GM23248 (cell line): Measurements from ENCODE around the gene RNF215.

ENCODE experiments used
- EZH2 ChIP-seq: fragments of 200-600 bp; sonication (generic); IDR thresholded peaks from 2 replicates; pipeline ENCODE4 v1.6.1; 2018; ENCODE audit warnings: antibody characterized with exemption, mild to moderate bottlenecking; ENCODE audit not compliant: insufficient read depth, poor library complexity, severe bottlenecking
- EZH2phosphoT487 ChIP-seq: fragments of 200-600 bp; sonication (generic); IDR thresholded peaks from 2 replicates; pipeline ENCODE4 v1.6.1; 2018; ENCODE audit warnings: antibody characterized with exemption, moderate library complexity, mild to moderate bottlenecking, low read depth; ENCODE audit not compliant: insufficient read depth

DNA sequence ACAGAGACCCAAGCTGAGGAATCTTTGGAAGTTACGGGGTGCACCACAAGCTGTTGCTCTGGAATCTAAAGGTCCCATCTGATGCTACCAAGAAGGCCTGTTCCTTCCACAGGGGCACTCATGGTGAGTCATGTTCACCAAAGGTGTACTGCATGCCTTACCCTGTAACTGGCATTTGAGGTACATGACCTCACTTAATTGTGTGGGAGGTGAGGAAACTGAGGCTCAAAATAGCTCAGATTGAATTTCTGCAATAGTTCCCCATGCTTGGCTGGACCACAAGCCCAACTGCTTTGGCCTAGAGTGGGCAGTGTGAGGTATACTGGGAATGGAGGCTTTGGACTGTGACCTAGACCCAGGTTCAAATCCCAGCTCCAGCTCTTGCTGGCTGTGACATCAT lies 46.6 kb upstream of the RNF215 start:
- TF ChIP-seq EZH2 (no peak), EZH2phosphoT487 (no peak)
